NB4 (cell line): ENCODE data around the gene TACR1.

Experiments
- CTCF ChIP-seq: IDR thresholded peaks from one replicate; pipeline ENCODE4 v1.5.1; 2012; ENCODE audit warnings: low read depth, low read length
- MAX ChIP-seq: IDR thresholded peaks from 2 replicates; pipeline ENCODE4 v1.6.1; 2011; ENCODE audit warnings: low read depth, low read length
- POLR2A ChIP-seq: IDR thresholded peaks from 2 replicates; pipeline ENCODE4 v1.6.1; 2011; ENCODE audit warnings: mild to moderate bottlenecking; ENCODE audit not compliant: insufficient read length; ENCODE audit errors: extremely low read depth

DNA sequence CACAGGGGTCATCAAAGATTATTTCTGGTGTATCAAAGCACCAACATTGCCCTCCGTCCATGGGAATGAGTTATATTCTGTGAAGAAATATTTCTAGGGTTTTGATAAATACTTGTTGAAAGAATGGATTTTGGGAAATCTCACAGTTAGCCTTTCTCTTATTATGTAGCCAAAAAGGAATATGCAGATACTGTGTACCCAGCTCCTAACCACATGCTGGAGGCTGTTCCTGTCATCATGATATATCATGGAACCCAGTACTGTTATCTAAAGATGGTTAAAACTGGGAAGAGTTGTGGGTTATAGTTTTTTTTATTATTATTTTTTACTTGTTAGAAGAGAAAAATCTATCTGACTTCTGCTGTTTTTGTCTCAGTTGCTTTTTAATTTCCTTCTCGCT lies 158.1 kb downstream of the TACR1 start:
- TF ChIP-seq POLR2A, result no peak
- TF ChIP-seq CTCF, result no peak
- TF ChIP-seq MAX, result no peak
